ENCODE data around the gene LCT. TPM values are rescaled to one million over a fixed set of nuclear protein-coding genes. Genes with fewer than 3 reads are reported as not detected.

The LCT gene
- total RNA-seq, 4 donors from 2014 or later: not detected

- H3K4me1 ChIP-seq: no peaks in the 10 kb centered on the region
- H3K9me3 ChIP-seq: no peaks in the 10 kb centered on the region
- H3K27ac ChIP-seq (replicated peaks in 1 of 4): no peak overlapping the region
- no peaks in the 10 kb centered on the region for H3K36me3 ChIP-seq
- DNase-seq (ENCODE audit: extremely low spot score): no peak
- WGBS: 83% methylated on average over 13 of the region's 13 CpGs
- H3K4me3 ChIP-seq: no peak overlapping the region
- no peaks in the 10 kb centered on the region for H3K27me3 ChIP-seq
- TF ChIP-seq POLR2A (IDR thresholded peaks at IDR 0.05; ENCODE audit: low read depth) (no peak), POLR2AphosphoS5 (IDR thresholded peaks at IDR 0.05) (no peak), EP300 (IDR thresholded peaks at IDR 0.05) (no peak), CTCF (IDR thresholded peaks at IDR 0.05) (no peak)
- intact Hi-C loops (cut with DNase I): no loop called here
Observed at GRCh38 chr2:135829378-135830135, 7.4 kb downstream of the LCT start.

GRCh38 chr2:135826544-135826943 is 10.4 kb downstream of the LCT start:
- intact Hi-C loops (cut with DNase I): no loop called here
- no peak for DNase-seq (ENCODE audit: extremely low spot score)
- 85% methylated on average over 6 of the region's 6 CpGs for WGBS

GRCh38 chr2:135825550-135826176 is 11.3 kb downstream of the LCT start:
- WGBS: 45% methylated on average over 10 of the region's 11 CpGs
- Histone ChIP-seq H3K4me3 (no peak overlapping the region), H3K27ac (replicated peaks in 1 of 4) (no peak overlapping the region), H3K9me3 (peaks cover 0 to 12% (median 8%) of the 10 kb centered on the region in 4 donors), H3K27me3 (no peaks in the 10 kb centered on the region), H3K36me3 (no peaks in the 10 kb centered on the region), H3K4me1 (no peaks in the 10 kb centered on the region)
- intact Hi-C loops (cut with DNase I): no loop called here
- no peak for TF ChIP-seq EP300 (IDR thresholded peaks at IDR 0.05)
- TF ChIP-seq CTCF (IDR thresholded peaks at IDR 0.05): no peak
- no peak for TF ChIP-seq POLR2AphosphoS5 (IDR thresholded peaks at IDR 0.05)
- TF ChIP-seq POLR2A (IDR thresholded peaks at IDR 0.05; ENCODE audit: low read depth): no peak
- no peak for DNase-seq (ENCODE audit: extremely low spot score)

More at GRCh38 chr2:135826544-135826943, 10.4 kb downstream of the LCT start:
- no peak for TF ChIP-seq EP300 (IDR thresholded peaks at IDR 0.05)
- TF ChIP-seq POLR2A (IDR thresholded peaks at IDR 0.05; ENCODE audit: low read depth): no peak
- no peak for TF ChIP-seq POLR2AphosphoS5 (IDR thresholded peaks at IDR 0.05)
- no peak for TF ChIP-seq CTCF (IDR thresholded peaks at IDR 0.05)
- Histone ChIP-seq H3K9me3 (peaks cover 0 to 12% (median 8%) of the 10 kb centered on the region in 4 donors), H3K36me3 (no peaks in the 10 kb centered on the region), H3K4me3 (no peak overlapping the region), H3K4me1 (no peaks in the 10 kb centered on the region), H3K27ac (replicated peaks in 1 of 4) (no peak overlapping the region), H3K27me3 (no peaks in the 10 kb centered on the region)

- TF ChIP-seq POLR2A (IDR thresholded peaks at IDR 0.05; ENCODE audit: low read depth): no peak
- no peak for TF ChIP-seq CTCF (IDR thresholded peaks at IDR 0.05)
- no peak for TF ChIP-seq POLR2AphosphoS5 (IDR thresholded peaks at IDR 0.05)
- TF ChIP-seq EP300 (IDR thresholded peaks at IDR 0.05): no peak
- WGBS: 89% methylated on average over 6 of the region's 9 CpGs
- Histone ChIP-seq H3K4me3 (no peak overlapping the region), H3K27me3 (no peaks in the 10 kb centered on the region), H3K4me1 (no peaks in the 10 kb centered on the region), H3K9me3 (peaks cover 0 to 12% (median 8%) of the 10 kb centered on the region in 4 donors), H3K27ac (replicated peaks in 1 of 4) (no peak overlapping the region), H3K36me3 (no peaks in the 10 kb centered on the region)
- intact Hi-C loops (cut with DNase I): no loop called here
- no peak for DNase-seq (ENCODE audit: extremely low spot score)
Observed at GRCh38 chr2:135825131-135825530, 11.9 kb downstream of the LCT start.

Data from esophagus muscularis mucosa (tissue), 4 donors.